Measurements from ENCODE around the gene CAV1. TPM values are rescaled to one million over a fixed set of nuclear protein-coding genes. Genes with fewer than 3 reads are reported as not detected.
A peak's percentile ranks its signal among the peaks of the same experiment; 100 is the strongest.

CAV1 gene
- total RNA-seq, 2 donors from 2014 or later: 194 to 210 TPM

DNA sequence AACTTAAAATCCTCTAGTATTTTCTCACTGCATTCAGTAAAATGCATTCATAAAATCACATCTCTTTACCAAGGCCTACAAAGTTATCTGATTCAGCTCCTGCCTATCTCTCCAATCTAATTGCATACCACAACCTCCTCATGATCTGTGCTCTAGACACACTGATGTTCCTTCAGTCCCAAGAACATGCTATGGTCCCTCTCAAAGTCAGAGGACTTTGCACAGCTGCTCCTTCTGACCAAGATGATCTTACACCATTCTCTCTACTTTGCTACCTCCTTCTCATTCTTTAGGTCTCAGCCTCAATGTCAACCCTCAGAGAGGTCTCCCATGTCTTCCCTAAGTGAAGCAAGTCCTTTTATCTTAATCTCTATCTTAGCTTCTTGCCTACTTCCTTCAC lies 45.5 kb downstream of the CAV1 start:
- TF ChIP-seq, protein P1, sequence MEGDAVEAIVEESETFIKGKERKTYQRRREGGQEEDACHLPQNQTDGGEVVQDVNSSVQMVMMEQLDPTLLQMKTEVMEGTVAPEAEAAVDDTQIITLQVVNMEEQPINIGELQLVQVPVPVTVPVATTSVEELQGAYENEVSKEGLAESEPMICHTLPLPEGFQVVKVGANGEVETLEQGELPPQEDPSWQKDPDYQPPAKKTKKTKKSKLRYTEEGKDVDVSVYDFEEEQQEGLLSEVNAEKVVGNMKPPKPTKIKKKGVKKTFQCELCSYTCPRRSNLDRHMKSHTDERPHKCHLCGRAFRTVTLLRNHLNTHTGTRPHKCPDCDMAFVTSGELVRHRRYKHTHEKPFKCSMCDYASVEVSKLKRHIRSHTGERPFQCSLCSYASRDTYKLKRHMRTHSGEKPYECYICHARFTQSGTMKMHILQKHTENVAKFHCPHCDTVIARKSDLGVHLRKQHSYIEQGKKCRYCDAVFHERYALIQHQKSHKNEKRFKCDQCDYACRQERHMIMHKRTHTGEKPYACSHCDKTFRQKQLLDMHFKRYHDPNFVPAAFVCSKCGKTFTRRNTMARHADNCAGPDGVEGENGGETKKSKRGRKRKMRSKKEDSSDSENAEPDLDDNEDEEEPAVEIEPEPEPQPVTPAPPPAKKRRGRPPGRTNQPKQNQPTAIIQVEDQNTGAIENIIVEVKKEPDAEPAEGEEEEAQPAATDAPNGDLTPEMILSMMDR (IDR thresholded peaks at IDR 0.05): no peak
- ATAC-seq (ENCODE audit: insufficient number of reproducible peaks, low FRiP score, low read depth) (no peak), DNase-seq (ENCODE audit: low spot score) (no peak)
- no peaks in the 10 kb centered on the region for H3K27me3 ChIP-seq (replicated peaks; ENCODE audit: insufficient read depth)
- H3K27ac ChIP-seq: peak overlapping the region in 1 of 2 donors; percentile 10
- peaks cover 10 to 29% of the 10 kb centered on the region in 2 donors for H3K4me1 ChIP-seq (ENCODE audit: control insufficient read depth in 1 of 2, low read depth in 2 of 2)
- H3K4me3 ChIP-seq: no peak overlapping the region
- no peaks in the 10 kb centered on the region for H3K9me3 ChIP-seq
- no peaks in the 10 kb centered on the region for H3K36me3 ChIP-seq

DNA sequence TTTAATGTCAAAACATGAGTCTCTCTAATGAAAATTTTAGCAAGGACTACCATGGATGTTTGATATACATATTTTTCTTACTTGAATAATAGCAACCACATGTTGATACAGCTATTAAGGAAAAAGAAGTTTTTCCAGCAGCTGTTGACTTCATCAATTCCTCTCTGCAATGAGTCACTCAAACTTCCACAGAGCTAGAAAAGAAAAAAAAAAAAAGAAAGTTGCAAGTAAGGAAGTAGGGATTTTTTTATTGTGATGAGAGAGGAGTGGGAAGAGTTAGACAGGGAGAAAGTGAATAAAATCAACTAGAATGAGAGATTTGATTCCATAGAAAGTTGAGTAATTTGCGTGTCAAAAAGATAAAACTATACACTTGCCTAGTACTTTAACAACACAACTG lies 46.2 kb downstream of the CAV1 start:
- Histone ChIP-seq H3K36me3 (no peaks in the 10 kb centered on the region), H3K27me3 (replicated peaks; ENCODE audit: insufficient read depth) (no peaks in the 10 kb centered on the region), H3K9me3 (no peaks in the 10 kb centered on the region), H3K4me1 (ENCODE audit: control insufficient read depth in 1 of 2, low read depth in 2 of 2) (peaks cover 10 to 31% of the 10 kb centered on the region in 2 donors), H3K27ac (peak overlapping the region in 1 of 2 donors; percentile 33), H3K4me3 (no peak overlapping the region)
- TF ChIP-seq, protein P1 (IDR thresholded peaks at IDR 0.05): no peak
- ATAC-seq (ENCODE audit: insufficient number of reproducible peaks, low FRiP score, low read depth) (peak; percentile 75), DNase-seq (ENCODE audit: low spot score) (no peak)

DNA sequence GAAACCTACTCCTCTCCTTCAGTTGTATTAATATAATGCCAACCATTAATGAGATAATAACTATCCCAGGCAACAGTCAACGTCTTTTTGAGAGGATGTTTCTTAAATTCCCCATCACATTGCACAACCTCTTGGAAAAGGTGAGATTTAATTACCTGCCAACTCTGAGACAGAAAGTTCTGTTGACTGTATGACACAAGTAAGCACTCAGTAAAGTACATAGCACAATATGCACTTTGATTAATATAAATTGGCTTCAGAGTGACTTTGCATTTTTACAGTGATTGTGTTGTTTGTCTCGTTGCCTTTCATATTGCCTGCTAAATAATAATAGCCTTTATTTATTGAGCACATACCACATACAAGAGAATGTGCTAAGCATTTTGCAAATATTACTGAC lies 46.7 kb downstream of the CAV1 start:
- DNase-seq (ENCODE audit: low spot score) (no peak), ATAC-seq (ENCODE audit: insufficient number of reproducible peaks, low FRiP score, low read depth) (no peak)
- TF ChIP-seq, protein P1 (IDR thresholded peaks at IDR 0.05): no peak
- H3K9me3 ChIP-seq: no peaks in the 10 kb centered on the region
- no peak overlapping the region for H3K4me3 ChIP-seq
- no peaks in the 10 kb centered on the region for H3K27me3 ChIP-seq (replicated peaks; ENCODE audit: insufficient read depth)
- H3K4me1 ChIP-seq (ENCODE audit: control insufficient read depth in 1 of 2, low read depth in 2 of 2): peaks cover 13 to 36% of the 10 kb centered on the region in 2 donors
- peak overlapping the region in 1 of 2 donors; percentile 33 for H3K27ac ChIP-seq
- H3K36me3 ChIP-seq: no peaks in the 10 kb centered on the region

DNA sequence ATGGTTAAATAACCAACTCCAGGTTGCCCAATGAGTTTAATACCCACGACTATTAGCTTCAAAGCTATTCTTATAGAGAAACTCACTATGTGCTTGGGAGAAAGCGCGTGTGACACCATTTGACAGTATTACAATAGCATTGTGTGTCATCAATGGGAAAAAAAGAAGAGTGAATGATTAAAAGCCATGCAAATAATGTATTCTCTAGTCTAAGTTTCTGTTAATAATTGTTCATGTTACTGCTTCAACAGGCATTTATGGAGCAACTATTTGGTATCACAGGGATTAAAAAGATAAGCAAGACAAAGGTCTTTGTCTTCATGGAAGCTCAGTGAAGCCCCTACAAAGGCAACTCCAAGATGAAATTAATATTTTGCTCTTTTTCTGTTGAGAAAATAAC lies 47.2 kb downstream of the CAV1 start:
- Histone ChIP-seq H3K4me1 (ENCODE audit: control insufficient read depth in 1 of 2, low read depth in 2 of 2) (peaks cover 15 to 41% of the 10 kb centered on the region in 2 donors), H3K27ac (no peak overlapping the region), H3K9me3 (no peaks in the 10 kb centered on the region), H3K27me3 (replicated peaks; ENCODE audit: insufficient read depth) (no peaks in the 10 kb centered on the region), H3K36me3 (no peaks in the 10 kb centered on the region), H3K4me3 (no peak overlapping the region)
- DNase-seq (ENCODE audit: low spot score): no peak
- TF ChIP-seq, protein P1 (IDR thresholded peaks at IDR 0.05): no peak
- ATAC-seq (ENCODE audit: insufficient number of reproducible peaks, low FRiP score, low read depth): no peak

DNA sequence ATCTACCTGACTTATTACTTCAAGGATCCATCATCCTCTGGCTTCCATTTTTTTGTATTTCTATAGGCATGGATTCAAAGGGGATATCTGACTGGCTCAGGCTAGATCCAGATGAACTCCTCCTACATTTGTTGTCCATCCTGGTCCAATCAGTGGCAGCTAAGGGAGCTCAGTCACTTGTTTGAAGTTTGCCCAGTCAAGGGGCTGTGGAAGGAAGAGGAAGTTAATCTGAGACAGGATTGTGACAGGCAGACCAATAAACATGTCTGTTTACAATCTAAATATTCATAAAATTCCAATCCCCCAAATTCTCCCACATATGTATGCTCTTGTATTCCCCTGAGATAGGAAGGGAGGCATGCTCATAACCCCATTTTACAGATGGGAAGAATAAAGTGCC lies 48.7 kb downstream of the CAV1 start:
- TF ChIP-seq, protein P1 (IDR thresholded peaks at IDR 0.05): no peak
- H3K4me1 ChIP-seq (ENCODE audit: control insufficient read depth in 1 of 2, low read depth in 2 of 2): peaks cover 20 to 52% of the 10 kb centered on the region in 2 donors
- no peak overlapping the region for H3K27ac ChIP-seq
- H3K9me3 ChIP-seq: no peaks in the 10 kb centered on the region
- no peak overlapping the region for H3K4me3 ChIP-seq
- H3K27me3 ChIP-seq (replicated peaks; ENCODE audit: insufficient read depth): no peaks in the 10 kb centered on the region
- ATAC-seq (ENCODE audit: insufficient number of reproducible peaks, low FRiP score, low read depth): no peak
- H3K36me3 ChIP-seq: no peaks in the 10 kb centered on the region
- DNase-seq (ENCODE audit: low spot score): no peak

Measured in thoracic aorta (tissue), 2 donors.